IMR-90 (cell line): ENCODE data around the gene ST8SIA6.

ENCODE experiments used
- BHLHE40 ChIP-seq: fragments of 150-350 bp; IDR thresholded peaks from 2 replicates; pipeline ENCODE4 v1.6.1; 2016; ENCODE audit warnings: mild to moderate bottlenecking, low read depth, low read length
- POLR2A ChIP-seq: IDR thresholded peaks from 2 replicates; pipeline ENCODE4 v1.6.1; 2012; ENCODE audit warnings: mild to moderate bottlenecking, low read depth, low read length
- RAD21 ChIP-seq: IDR thresholded peaks from 2 replicates; pipeline ENCODE4 v1.6.1; 2012; ENCODE audit warnings: low read length, improper control_type of control experiment
- SMC3 ChIP-seq: fragments of 150-350 bp; IDR thresholded peaks from 2 replicates; pipeline ENCODE4 v1.6.1; 2016; ENCODE audit warnings: low read depth, mild to moderate bottlenecking, antibody characterized with exemption, low read length, moderate library complexity
- USF2 ChIP-seq: fragments of 150-350 bp; IDR thresholded peaks from 2 replicates; pipeline ENCODE4 v1.6.1; 2017; ENCODE audit warnings: mild to moderate bottlenecking, antibody characterized with exemption, low read length, low read depth
- TF ChIP-seq, protein P1 (sequence below): conservative IDR thresholded peaks from 2 replicates; pipeline ENCODE4 v1.5.1; 2012; ENCODE audit warnings: mild to moderate bottlenecking, low read depth, low read length, improper control_type of control experiment

DNA sequence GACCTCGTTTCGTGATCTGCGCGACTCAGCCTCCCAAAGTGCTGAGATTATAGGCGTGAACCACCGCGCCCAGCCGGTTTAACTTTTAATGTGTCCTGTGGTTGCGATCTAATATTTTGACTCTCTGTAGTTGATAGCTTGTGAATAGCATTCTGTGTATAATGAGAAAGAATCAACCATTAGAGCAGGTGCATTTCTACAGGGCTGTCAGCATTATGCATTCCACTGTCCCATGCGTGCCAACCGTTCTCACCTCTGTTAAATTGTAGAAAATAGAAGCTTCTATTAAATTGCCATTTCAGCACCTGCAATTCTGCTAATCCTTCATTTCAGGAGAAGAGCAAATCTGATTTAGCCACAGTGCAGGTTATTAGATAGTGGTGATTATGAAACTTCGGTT lies 164.6 kb downstream of the ST8SIA6 start:
- TF ChIP-seq RAD21 (no peak), BHLHE40 (no peak), POLR2A (no peak), SMC3 (no peak), USF2 (no peak)
- TF ChIP-seq, protein P1, sequence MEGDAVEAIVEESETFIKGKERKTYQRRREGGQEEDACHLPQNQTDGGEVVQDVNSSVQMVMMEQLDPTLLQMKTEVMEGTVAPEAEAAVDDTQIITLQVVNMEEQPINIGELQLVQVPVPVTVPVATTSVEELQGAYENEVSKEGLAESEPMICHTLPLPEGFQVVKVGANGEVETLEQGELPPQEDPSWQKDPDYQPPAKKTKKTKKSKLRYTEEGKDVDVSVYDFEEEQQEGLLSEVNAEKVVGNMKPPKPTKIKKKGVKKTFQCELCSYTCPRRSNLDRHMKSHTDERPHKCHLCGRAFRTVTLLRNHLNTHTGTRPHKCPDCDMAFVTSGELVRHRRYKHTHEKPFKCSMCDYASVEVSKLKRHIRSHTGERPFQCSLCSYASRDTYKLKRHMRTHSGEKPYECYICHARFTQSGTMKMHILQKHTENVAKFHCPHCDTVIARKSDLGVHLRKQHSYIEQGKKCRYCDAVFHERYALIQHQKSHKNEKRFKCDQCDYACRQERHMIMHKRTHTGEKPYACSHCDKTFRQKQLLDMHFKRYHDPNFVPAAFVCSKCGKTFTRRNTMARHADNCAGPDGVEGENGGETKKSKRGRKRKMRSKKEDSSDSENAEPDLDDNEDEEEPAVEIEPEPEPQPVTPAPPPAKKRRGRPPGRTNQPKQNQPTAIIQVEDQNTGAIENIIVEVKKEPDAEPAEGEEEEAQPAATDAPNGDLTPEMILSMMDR: no peak
